ENCODE data around the gene WDR89.
"Not testable (repeated sequence)": the region's sequence is repeated elsewhere in the genome, so short reads cannot be mapped to it uniquely, and the experiment has no call there.

DNA sequence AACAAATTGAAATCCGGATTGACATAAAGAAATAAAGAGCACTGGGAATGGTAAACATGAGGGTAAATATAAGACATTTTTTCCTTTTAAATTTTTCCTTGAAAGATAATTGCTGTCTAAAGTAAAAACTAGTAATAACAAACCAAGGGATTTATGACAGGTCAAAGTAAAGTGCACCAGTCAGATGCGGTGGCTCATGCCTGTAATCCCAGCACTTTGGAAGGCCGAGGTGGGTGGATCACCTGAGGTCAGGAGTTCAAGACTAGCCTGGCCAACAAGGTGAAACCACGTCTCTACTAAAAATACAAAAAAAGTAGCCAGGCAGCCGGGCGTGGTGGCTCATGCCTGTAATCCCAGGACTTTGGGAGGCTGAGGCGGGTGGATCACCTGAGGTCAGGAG, 19.7 kb downstream of the WDR89 start:
- TF ChIP-seq, protein P1, sequence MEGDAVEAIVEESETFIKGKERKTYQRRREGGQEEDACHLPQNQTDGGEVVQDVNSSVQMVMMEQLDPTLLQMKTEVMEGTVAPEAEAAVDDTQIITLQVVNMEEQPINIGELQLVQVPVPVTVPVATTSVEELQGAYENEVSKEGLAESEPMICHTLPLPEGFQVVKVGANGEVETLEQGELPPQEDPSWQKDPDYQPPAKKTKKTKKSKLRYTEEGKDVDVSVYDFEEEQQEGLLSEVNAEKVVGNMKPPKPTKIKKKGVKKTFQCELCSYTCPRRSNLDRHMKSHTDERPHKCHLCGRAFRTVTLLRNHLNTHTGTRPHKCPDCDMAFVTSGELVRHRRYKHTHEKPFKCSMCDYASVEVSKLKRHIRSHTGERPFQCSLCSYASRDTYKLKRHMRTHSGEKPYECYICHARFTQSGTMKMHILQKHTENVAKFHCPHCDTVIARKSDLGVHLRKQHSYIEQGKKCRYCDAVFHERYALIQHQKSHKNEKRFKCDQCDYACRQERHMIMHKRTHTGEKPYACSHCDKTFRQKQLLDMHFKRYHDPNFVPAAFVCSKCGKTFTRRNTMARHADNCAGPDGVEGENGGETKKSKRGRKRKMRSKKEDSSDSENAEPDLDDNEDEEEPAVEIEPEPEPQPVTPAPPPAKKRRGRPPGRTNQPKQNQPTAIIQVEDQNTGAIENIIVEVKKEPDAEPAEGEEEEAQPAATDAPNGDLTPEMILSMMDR (IDR thresholded peaks at IDR 0.05) = not testable (repeated sequence)
- not testable (repeated sequence) for TF ChIP-seq POLR2A (IDR thresholded peaks at IDR 0.05)
